Measurements from ENCODE around the gene CENPF. TPM values are rescaled to one million over a fixed set of nuclear protein-coding genes. Genes with fewer than 3 reads are reported as not detected.

CENPF gene
- total and polyA plus RNA-seq, 2 experiments from 2014 or later = 123 to 376 TPM

DNA sequence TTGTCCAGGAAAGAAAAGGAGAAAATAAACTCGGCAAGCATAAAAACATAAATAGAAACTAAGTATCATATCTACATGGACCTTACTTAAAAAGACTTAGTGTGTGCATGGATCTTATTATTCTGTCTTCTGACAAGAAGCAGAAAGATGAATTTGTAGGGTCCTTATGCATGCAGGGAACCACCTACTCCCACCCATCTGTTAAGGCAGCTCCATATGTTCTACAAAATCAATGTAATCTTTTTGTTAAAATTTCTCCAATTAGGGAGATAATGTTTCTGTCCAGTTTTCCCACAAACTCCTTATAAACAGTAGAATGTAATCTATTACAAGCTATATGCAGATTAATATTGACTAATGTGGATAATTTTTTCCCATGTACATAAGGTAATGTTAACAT, 37.7 kb upstream of the CENPF start:
- Histone ChIP-seq H2AFZ (no peak overlapping the region), H3K4me3 (no peak overlapping the region)
- no peak overlapping the region for H3K4me3 Mint-ChIP-seq

More for the DNA sequence above, 37.7 kb upstream of the CENPF start:
- Mint-ChIP-seq H3K9me3 (no peaks in the 10 kb centered on the region), H3K36me3 (ENCODE audit: low read depth) (no peaks in the 10 kb centered on the region), H3K27me3 (ENCODE audit: insufficient read depth, low read depth, poor library complexity) (peaks cover 4% of the 10 kb centered on the region), H3K4me1 (no peaks in the 10 kb centered on the region), H3K27ac (no peak overlapping the region)
- TF ChIP-seq ZNF331 (CRISPR knock-in tag; IDR thresholded peaks at IDR 0.05; ENCODE audit: low read depth) (no peak), EZH2phosphoT487 (IDR thresholded peaks at IDR 0.05; ENCODE audit: unreplicated experiment) (no peak), CREB1 (CRISPR knock-in tag; IDR thresholded peaks at IDR 0.05; ENCODE audit: low read depth) (no peak), ZNF114 (CRISPR knock-in tag; IDR thresholded peaks at IDR 0.05) (no peak), POLR2AphosphoS5 (IDR thresholded peaks at IDR 0.05; ENCODE audit: low read depth) (no peak), STAT1 (IDR thresholded peaks at IDR 0.05; ENCODE audit: unreplicated experiment) (no peak), EZH2 (IDR thresholded peaks at IDR 0.05; ENCODE audit: low read depth, unreplicated experiment) (no peak), NANOG (IDR thresholded peaks at IDR 0.05; ENCODE audit: borderline replicate concordance) (no peak), JUNB (IDR thresholded peaks at IDR 0.05; ENCODE audit: unreplicated experiment) (no peak)
- TF ChIP-seq, protein P1, sequence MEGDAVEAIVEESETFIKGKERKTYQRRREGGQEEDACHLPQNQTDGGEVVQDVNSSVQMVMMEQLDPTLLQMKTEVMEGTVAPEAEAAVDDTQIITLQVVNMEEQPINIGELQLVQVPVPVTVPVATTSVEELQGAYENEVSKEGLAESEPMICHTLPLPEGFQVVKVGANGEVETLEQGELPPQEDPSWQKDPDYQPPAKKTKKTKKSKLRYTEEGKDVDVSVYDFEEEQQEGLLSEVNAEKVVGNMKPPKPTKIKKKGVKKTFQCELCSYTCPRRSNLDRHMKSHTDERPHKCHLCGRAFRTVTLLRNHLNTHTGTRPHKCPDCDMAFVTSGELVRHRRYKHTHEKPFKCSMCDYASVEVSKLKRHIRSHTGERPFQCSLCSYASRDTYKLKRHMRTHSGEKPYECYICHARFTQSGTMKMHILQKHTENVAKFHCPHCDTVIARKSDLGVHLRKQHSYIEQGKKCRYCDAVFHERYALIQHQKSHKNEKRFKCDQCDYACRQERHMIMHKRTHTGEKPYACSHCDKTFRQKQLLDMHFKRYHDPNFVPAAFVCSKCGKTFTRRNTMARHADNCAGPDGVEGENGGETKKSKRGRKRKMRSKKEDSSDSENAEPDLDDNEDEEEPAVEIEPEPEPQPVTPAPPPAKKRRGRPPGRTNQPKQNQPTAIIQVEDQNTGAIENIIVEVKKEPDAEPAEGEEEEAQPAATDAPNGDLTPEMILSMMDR (conservative IDR thresholded peaks at IDR 0.05; ENCODE audit: low read depth in 2 of 2) = no peak
- TF ChIP-seq, protein P2, sequence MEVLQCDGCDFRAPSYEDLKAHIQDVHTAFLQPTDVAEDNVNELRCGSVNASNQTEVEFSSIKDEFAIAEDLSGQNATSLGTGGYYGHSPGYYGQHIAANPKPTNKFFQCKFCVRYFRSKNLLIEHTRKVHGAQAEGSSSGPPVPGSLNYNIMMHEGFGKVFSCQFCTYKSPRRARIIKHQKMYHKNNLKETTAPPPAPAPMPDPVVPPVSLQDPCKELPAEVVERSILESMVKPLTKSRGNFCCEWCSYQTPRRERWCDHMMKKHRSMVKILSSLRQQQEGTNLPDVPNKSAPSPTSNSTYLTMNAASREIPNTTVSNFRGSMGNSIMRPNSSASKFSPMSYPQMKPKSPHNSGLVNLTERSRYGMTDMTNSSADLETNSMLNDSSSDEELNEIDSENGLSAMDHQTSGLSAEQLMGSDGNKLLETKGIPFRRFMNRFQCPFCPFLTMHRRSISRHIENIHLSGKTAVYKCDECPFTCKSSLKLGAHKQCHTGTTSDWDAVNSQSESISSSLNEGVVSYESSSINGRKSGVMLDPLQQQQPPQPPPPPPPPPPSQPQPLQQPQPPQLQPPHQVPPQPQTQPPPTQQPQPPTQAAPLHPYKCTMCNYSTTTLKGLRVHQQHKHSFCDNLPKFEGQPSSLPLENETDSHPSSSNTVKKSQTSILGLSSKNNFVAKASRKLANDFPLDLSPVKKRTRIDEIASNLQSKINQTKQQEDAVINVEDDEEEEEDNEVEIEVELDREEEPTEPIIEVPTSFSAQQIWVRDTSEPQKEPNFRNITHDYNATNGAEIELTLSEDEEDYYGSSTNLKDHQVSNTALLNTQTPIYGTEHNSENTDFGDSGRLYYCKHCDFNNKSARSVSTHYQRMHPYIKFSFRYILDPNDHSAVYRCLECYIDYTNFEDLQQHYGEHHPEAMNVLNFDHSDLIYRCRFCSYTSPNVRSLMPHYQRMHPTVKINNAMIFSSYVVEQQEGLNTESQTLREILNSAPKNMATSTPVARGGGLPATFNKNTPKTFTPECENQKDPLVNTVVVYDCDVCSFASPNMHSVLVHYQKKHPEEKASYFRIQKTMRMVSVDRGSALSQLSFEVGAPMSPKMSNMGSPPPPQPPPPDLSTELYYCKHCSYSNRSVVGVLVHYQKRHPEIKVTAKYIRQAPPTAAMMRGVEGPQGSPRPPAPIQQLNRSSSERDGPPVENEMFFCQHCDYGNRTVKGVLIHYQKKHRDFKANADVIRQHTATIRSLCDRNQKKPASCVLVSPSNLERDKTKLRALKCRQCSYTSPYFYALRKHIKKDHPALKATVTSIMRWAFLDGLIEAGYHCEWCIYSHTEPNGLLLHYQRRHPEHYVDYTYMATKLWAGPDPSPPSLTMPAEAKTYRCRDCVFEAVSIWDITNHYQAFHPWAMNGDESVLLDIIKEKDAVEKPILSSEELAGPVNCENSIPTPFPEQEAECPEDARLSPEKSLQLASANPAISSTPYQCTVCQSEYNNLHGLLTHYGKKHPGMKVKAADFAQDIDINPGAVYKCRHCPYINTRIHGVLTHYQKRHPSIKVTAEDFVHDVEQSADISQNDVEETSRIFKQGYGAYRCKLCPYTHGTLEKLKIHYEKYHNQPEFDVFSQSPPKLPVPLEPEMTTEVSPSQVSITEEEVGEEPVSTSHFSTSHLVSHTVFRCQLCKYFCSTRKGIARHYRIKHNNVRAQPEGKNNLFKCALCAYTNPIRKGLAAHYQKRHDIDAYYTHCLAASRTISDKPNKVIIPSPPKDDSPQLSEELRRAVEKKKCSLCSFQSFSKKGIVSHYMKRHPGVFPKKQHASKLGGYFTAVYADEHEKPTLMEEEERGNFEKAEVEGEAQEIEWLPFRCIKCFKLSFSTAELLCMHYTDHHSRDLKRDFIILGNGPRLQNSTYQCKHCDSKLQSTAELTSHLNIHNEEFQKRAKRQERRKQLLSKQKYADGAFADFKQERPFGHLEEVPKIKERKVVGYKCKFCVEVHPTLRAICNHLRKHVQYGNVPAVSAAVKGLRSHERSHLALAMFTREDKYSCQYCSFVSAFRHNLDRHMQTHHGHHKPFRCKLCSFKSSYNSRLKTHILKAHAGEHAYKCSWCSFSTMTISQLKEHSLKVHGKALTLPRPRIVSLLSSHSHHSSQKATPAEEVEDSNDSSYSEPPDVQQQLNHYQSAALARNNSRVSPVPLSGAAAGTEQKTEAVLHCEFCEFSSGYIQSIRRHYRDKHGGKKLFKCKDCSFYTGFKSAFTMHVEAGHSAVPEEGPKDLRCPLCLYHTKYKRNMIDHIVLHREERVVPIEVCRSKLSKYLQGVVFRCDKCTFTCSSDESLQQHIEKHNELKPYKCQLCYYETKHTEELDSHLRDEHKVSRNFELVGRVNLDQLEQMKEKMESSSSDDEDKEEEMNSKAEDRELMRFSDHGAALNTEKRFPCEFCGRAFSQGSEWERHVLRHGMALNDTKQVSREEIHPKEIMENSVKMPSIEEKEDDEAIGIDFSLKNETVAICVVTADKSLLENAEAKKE (CRISPR knock-in tag; IDR thresholded peaks at IDR 0.05) = no peak
- TF ChIP-seq, protein P3, sequence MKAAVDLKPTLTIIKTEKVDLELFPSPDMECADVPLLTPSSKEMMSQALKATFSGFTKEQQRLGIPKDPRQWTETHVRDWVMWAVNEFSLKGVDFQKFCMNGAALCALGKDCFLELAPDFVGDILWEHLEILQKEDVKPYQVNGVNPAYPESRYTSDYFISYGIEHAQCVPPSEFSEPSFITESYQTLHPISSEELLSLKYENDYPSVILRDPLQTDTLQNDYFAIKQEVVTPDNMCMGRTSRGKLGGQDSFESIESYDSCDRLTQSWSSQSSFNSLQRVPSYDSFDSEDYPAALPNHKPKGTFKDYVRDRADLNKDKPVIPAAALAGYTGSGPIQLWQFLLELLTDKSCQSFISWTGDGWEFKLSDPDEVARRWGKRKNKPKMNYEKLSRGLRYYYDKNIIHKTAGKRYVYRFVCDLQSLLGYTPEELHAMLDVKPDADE (IDR thresholded peaks at IDR 0.05) = no peak
- TF ChIP-seq, protein P4, sequence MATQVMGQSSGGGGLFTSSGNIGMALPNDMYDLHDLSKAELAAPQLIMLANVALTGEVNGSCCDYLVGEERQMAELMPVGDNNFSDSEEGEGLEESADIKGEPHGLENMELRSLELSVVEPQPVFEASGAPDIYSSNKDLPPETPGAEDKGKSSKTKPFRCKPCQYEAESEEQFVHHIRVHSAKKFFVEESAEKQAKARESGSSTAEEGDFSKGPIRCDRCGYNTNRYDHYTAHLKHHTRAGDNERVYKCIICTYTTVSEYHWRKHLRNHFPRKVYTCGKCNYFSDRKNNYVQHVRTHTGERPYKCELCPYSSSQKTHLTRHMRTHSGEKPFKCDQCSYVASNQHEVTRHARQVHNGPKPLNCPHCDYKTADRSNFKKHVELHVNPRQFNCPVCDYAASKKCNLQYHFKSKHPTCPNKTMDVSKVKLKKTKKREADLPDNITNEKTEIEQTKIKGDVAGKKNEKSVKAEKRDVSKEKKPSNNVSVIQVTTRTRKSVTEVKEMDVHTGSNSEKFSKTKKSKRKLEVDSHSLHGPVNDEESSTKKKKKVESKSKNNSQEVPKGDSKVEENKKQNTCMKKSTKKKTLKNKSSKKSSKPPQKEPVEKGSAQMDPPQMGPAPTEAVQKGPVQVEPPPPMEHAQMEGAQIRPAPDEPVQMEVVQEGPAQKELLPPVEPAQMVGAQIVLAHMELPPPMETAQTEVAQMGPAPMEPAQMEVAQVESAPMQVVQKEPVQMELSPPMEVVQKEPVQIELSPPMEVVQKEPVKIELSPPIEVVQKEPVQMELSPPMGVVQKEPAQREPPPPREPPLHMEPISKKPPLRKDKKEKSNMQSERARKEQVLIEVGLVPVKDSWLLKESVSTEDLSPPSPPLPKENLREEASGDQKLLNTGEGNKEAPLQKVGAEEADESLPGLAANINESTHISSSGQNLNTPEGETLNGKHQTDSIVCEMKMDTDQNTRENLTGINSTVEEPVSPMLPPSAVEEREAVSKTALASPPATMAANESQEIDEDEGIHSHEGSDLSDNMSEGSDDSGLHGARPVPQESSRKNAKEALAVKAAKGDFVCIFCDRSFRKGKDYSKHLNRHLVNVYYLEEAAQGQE (IDR thresholded peaks at IDR 0.05; ENCODE audit: unreplicated experiment) = no peak
- ATAC-seq (no peak), DNase-seq (ENCODE audit: low spot score) (no peak)
- H3K4me2 ChIP-seq = no peak overlapping the region
- no peaks in the 10 kb centered on the region for H4K20me1 ChIP-seq (replicated peaks; ENCODE audit: insufficient read depth)
- H3K79me2 ChIP-seq (replicated peaks; ENCODE audit: insufficient read depth) = no peaks in the 10 kb centered on the region
- H3K27ac ChIP-seq (ENCODE audit: low read depth) = no peak overlapping the region
- H3K9me2 ChIP-seq (ENCODE audit: insufficient read depth) = no peaks in the 10 kb centered on the region
- H3K4me1 ChIP-seq (ENCODE audit: insufficient read depth) = no peaks in the 10 kb centered on the region
- H3K36me3 ChIP-seq (ENCODE audit: insufficient read depth) = no peaks in the 10 kb centered on the region
- no peaks in the 10 kb centered on the region for H3F3A ChIP-seq (replicated peaks; ENCODE audit: low read depth)
- no peaks in the 10 kb centered on the region for H3K27me3 ChIP-seq (ENCODE audit: insufficient read depth)

All from GM23338 (cell line).